Trophoblast cell (in vitro differentiated cells and primary cell): ENCODE data around the gene TBX15.
A peak's percentile ranks its signal among the peaks of the same experiment; 100 is the strongest.

Source experiments
- DNase-seq, 2 donors: peaks; one replicate each; pipeline ENCODE4 v3.0.0-alpha.2; 2016
- H2AFZ ChIP-seq: 2 replicates; pipeline ENCODE4 v1.6.1; 2013; ENCODE audit warnings: low read length, moderate library complexity, mild to moderate bottlenecking; ENCODE audit not compliant: insufficient read depth, poor library complexity
- H2AK5ac ChIP-seq: 2 replicates; pipeline ENCODE4 v1.6.1; 2013; ENCODE audit warnings: mild to moderate bottlenecking, low read length
- H2BK120ac ChIP-seq: 2 replicates; pipeline ENCODE4 v1.6.1; 2013; ENCODE audit warnings: low read length, mild to moderate bottlenecking, moderate library complexity; ENCODE audit not compliant: insufficient read depth, poor library complexity
- H2BK12ac ChIP-seq: 2 replicates; pipeline ENCODE4 v1.6.1; 2013; ENCODE audit warnings: mild to moderate bottlenecking, low read length, moderate library complexity
- H2BK5ac ChIP-seq: 2 replicates; pipeline ENCODE4 v1.6.1; 2013; ENCODE audit warnings: low read length, low read depth, moderate library complexity, mild to moderate bottlenecking; ENCODE audit not compliant: poor library complexity
- H3K14ac ChIP-seq: 2 replicates; pipeline ENCODE4 v1.6.1; 2013; ENCODE audit warnings: mild to moderate bottlenecking, low read length
- H3K18ac ChIP-seq: 2 replicates; pipeline ENCODE4 v1.6.1; 2013; ENCODE audit warnings: mild to moderate bottlenecking, low read length
- H3K23ac ChIP-seq: 2 replicates; pipeline ENCODE4 v1.6.1; 2013; ENCODE audit warnings: low read length
- H3K27ac ChIP-seq: 2 replicates; pipeline ENCODE4 v1.5.1; 2013; ENCODE audit warnings: low read depth, mild to moderate bottlenecking, inconsistent platforms, low read length, moderate library complexity
- H3K27me3 ChIP-seq: 2 replicates; pipeline ENCODE4 v1.6.1; 2013; ENCODE audit warnings: inconsistent platforms, mild to moderate bottlenecking, low read length, moderate library complexity; ENCODE audit not compliant: insufficient read depth
- H3K36me3 ChIP-seq, 2 experiments: 1 replicate in 1 of 2; 2 replicates in 1 of 2; pipeline ENCODE4 v1.6.1; 2013; ENCODE audit warnings: low read length in 2 of 2, mild to moderate bottlenecking in 2 of 2, moderate library complexity in 1 of 2; ENCODE audit not compliant: insufficient read depth in 2 of 2, control insufficient read depth in 1 of 2
- H3K4ac ChIP-seq: 2 replicates; pipeline ENCODE4 v1.6.1; 2013; ENCODE audit warnings: low read depth, mild to moderate bottlenecking, low read length, moderate library complexity
- H3K4me1 ChIP-seq, 2 experiments: 1 replicate in 1 of 2; 2 replicates in 1 of 2; pipeline ENCODE4 v1.6.1; 2013; ENCODE audit warnings: low read length in 2 of 2, mild to moderate bottlenecking in 2 of 2, moderate library complexity in 1 of 2; ENCODE audit not compliant: insufficient read depth in 2 of 2, control insufficient read depth in 1 of 2
- H3K4me2 ChIP-seq: 2 replicates; pipeline ENCODE4 v1.6.1; 2013; ENCODE audit warnings: inconsistent platforms, mild to moderate bottlenecking, low read length, moderate library complexity
- H3K4me3 ChIP-seq: 2 replicates; pipeline ENCODE4 v1.5.1; 2013; ENCODE audit warnings: mild to moderate bottlenecking, low read depth, low read length, inconsistent platforms
- H3K79me1 ChIP-seq: one replicate; pipeline ENCODE4 v1.6.1; 2013; ENCODE audit warnings: low read length
- H3K79me2 ChIP-seq: 2 replicates; pipeline ENCODE4 v1.6.1; 2013; ENCODE audit warnings: low read length, mild to moderate bottlenecking; ENCODE audit not compliant: control insufficient read depth, insufficient read depth, poor library complexity
- H3K9ac ChIP-seq: 2 replicates; pipeline ENCODE4 v1.6.1; 2013; ENCODE audit warnings: mild to moderate bottlenecking, low read length
- H3K9me3 ChIP-seq: 2 replicates; pipeline ENCODE4 v1.6.1; 2013; ENCODE audit warnings: low read depth, mild to moderate bottlenecking, control low read depth, inconsistent platforms, low read length; ENCODE audit not compliant: insufficient read depth
- H4K12ac ChIP-seq: 2 replicates; pipeline ENCODE4 v1.6.1; 2013; ENCODE audit warnings: low read depth, mild to moderate bottlenecking, low read length, moderate library complexity
- H4K8ac ChIP-seq: 2 replicates; pipeline ENCODE4 v1.6.1; 2013; ENCODE audit warnings: low read depth, mild to moderate bottlenecking, low read length, moderate library complexity
- H4K91ac ChIP-seq: one replicate; pipeline ENCODE4 v1.6.1; 2013; ENCODE audit warnings: low read depth, mild to moderate bottlenecking, low read length, moderate library complexity
- WGBS: extraction: QIAGEN DNeasy Blood & Tissue Kit; methylation state at CpG from one replicate; pipeline ENCODE4 v1.1.7; 2013; ENCODE audit warnings: missing lambda C conversion rate; ENCODE audit not compliant: insufficient read length, insufficient coverage; ENCODE audit errors: extremely low coverage; 5-methylcytosine and 5-hydroxymethylcytosine counted together

Gene TBX15

DNA sequence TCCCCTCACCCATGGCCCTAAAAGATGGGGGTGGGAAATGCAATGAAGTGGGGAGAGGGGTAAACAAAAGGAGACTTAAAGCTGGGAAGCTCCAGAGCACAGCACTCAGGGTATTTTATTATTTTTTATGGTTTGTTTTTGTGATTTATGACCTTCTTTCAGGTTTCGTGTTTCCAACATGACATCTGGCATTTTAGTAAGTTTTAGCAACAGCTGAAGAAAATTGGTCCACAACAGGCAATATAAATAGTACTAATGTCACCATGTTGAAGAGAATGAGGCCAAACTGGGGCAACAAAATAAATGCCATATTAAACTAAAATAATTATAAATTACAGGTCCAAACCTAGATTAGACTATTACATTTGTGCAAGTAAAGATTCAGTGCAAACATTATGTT lies 56.3 kb downstream of the TBX15 start:
- no CpG with 5 or more reads among the region's 1 CpG for WGBS
- Histone ChIP-seq H3K4me3 (no peak overlapping the region), H4K8ac (no peak overlapping the region), H4K12ac (no peak overlapping the region), H3K27ac (no peak overlapping the region), H3K23ac (no peak overlapping the region), H2AFZ (no peak overlapping the region), H3K79me1 (no peaks in the 10 kb centered on the region), H3K9me3 (no peaks in the 10 kb centered on the region), H3K36me3 (no peaks in the 10 kb centered on the region), H3K79me2 (no peaks in the 10 kb centered on the region), H2BK120ac (no peak overlapping the region), H2AK5ac (no peak overlapping the region), H2BK5ac (no peak overlapping the region), H3K4me1 (peaks cover 3% of the 10 kb centered on the region in 2 experiments), H3K9ac (no peak overlapping the region), H3K4me2 (no peak overlapping the region), H3K18ac (no peak overlapping the region), H3K4ac (no peak overlapping the region), H4K91ac (no peak overlapping the region), H3K27me3 (no peaks in the 10 kb centered on the region), H3K14ac (no peak overlapping the region), H2BK12ac (no peak overlapping the region)
- DNase-seq = no peak

DNA sequence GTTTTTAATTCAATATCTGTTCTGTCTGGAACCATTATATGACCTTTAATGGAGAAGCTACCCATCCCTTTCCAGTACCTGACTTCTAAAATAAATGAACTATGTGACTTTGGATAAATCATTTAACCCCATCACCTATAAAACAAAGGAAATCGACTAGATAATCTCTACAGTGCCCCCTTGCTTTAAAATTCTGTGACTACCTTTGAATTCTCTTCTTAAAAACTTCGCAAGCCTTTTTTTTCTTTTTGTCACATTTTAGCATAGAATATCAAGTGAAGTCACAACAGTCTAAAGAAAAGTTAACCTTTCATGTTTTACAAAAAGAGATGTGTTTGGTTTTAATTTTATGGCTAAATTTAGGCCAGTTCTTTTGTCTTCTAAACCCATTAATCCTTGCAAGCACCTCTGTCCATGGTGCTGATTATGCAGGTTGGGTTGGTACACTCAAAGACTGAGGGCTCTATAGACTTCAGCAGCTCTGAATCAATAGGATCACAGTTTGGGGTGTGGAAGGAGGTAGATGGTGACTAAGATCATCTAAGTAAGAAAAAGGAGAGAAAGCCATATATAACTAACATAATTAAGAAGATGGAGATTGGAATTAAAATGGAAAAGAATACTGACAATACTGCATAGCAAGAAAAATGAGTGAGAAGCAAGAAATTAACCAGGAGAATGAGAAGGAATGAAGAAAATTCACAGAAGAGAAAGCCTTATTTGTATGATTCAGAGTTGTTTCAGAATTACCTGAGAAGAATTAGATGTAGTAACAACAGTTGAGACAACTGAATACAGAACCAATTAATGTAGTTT lies 59.2 kb downstream of the TBX15 start:
- no peak overlapping the region for H2BK120ac ChIP-seq
- H4K91ac ChIP-seq = no peak overlapping the region
- H3K36me3 ChIP-seq = no peaks in the 10 kb centered on the region
- H3K9ac ChIP-seq = no peak overlapping the region
- H2BK5ac ChIP-seq = no peak overlapping the region
- H3K18ac ChIP-seq = no peak overlapping the region
- H3K14ac ChIP-seq = no peak overlapping the region
- H3K79me1 ChIP-seq = no peaks in the 10 kb centered on the region
- H3K27ac ChIP-seq = no peak overlapping the region
- no peak overlapping the region for H3K4ac ChIP-seq
- no CpG with 5 or more reads among the region's 2 CpGs for WGBS
- no peak overlapping the region for H2AK5ac ChIP-seq
- DNase-seq = peak in 1 of 2 donors; percentile 61
- H3K4me2 ChIP-seq = no peak overlapping the region
- H2AFZ ChIP-seq = no peak overlapping the region
- H4K12ac ChIP-seq = no peak overlapping the region
- no peaks in the 10 kb centered on the region for H3K9me3 ChIP-seq
- H3K4me3 ChIP-seq = no peak overlapping the region
- no peak overlapping the region for H3K23ac ChIP-seq
- no peaks in the 10 kb centered on the region for H3K27me3 ChIP-seq
- H4K8ac ChIP-seq = no peak overlapping the region
- H2BK12ac ChIP-seq = no peak overlapping the region
- peaks cover 3% of the 10 kb centered on the region in 2 experiments for H3K4me1 ChIP-seq
- no peaks in the 10 kb centered on the region for H3K79me2 ChIP-seq

DNA sequence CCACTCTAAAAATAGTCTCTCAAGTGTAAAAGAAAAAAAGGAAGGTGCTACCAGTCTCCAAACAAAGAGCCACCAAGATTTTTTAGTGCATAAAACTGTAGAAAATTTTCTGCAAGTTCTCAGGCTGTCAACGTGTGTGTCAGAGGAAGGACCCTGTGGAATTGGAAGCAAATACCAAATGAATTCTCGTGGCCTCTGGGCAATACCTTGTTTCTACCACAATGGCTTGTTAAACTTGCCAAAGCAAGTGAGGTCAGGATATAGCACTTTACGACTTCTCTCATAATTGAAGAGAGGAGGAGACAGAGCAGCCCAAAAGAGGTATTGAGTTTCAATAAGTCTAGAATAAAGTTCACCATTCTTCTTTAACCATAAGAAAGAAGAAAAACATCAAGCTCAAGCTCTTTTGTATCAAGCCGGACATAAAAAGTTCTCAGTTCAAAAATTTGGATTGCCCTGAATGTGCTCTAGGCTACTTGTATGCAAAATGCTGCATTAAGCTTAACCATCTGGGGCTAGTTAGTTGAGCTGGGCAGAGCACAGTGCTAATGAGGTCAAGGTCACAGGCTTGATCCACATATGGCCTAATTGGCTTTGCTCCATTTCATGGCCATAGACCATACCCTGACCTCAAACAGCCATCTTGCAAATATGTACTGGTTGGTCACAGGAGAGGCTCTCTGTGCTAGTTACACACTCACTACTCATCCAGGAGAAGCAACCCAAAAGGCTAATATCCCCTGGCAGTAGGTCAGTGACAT lies 60.5 kb downstream of the TBX15 start:
- Histone ChIP-seq H3K9me3 (no peaks in the 10 kb centered on the region), H2AK5ac (no peak overlapping the region), H3K4me2 (no peak overlapping the region), H3K79me1 (no peaks in the 10 kb centered on the region), H3K27me3 (no peaks in the 10 kb centered on the region), H3K27ac (no peak overlapping the region), H2AFZ (no peak overlapping the region), H3K36me3 (no peaks in the 10 kb centered on the region), H2BK120ac (no peak overlapping the region), H3K9ac (peak overlapping the region; percentile 19), H4K8ac (no peak overlapping the region), H3K4ac (no peak overlapping the region), H3K23ac (no peak overlapping the region), H2BK5ac (no peak overlapping the region), H3K79me2 (no peaks in the 10 kb centered on the region), H3K4me1 (peaks cover 3% of the 10 kb centered on the region in 2 experiments), H2BK12ac (no peak overlapping the region), H3K18ac (no peak overlapping the region), H3K14ac (no peak overlapping the region), H3K4me3 (no peak overlapping the region), H4K91ac (no peak overlapping the region), H4K12ac (no peak overlapping the region)
- WGBS = no CpG with 5 or more reads among the region's 4 CpGs
- DNase-seq = peak; percentile 51 to 74

DNA sequence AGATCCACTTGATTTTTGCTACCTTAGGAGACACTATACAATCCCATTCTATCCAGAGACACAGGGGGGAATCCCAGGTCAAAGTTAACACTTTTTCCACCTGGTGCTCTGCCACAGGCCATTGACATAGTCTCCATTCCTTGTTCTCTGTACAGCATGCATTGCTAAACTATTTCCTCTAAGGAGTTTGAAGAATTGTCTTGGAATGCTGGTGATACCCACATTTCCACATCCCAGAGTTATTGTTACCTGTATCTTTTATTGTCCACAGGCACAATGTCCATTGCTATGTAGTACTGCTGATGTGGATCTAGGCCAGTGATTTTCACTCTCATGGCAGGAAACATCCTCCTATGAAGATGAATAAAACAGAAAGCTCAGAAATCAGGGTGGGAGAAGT lies 61.9 kb downstream of the TBX15 start:
- Histone ChIP-seq H2AK5ac (no peak overlapping the region), H2BK120ac (no peak overlapping the region), H3K36me3 (no peaks in the 10 kb centered on the region), H3K9ac (no peak overlapping the region), H3K27me3 (no peaks in the 10 kb centered on the region), H3K9me3 (no peaks in the 10 kb centered on the region), H3K18ac (no peak overlapping the region), H3K79me2 (no peaks in the 10 kb centered on the region), H2BK5ac (no peak overlapping the region), H2BK12ac (no peak overlapping the region), H3K27ac (no peak overlapping the region), H4K8ac (no peak overlapping the region), H3K79me1 (no peaks in the 10 kb centered on the region), H2AFZ (no peak overlapping the region), H3K23ac (no peak overlapping the region), H3K14ac (no peak overlapping the region), H3K4ac (no peak overlapping the region), H3K4me2 (no peak overlapping the region), H3K4me3 (no peak overlapping the region), H4K91ac (no peak overlapping the region), H4K12ac (no peak overlapping the region), H3K4me1 (peaks cover 3% of the 10 kb centered on the region in 2 experiments)
- peak; percentile 54 to 78 for DNase-seq
